Measurements from ENCODE around the gene YEATS4. TPM values are rescaled to one million over a fixed set of nuclear protein-coding genes. Genes with fewer than 3 reads are reported as not detected.
A peak's percentile ranks its signal among the peaks of the same experiment; 100 is the strongest.
"Not testable (repeated sequence)": the region's sequence is repeated elsewhere in the genome, so short reads cannot be mapped to it uniquely, and the experiment has no call there.

Gene YEATS4
- polyA plus RNA-seq (2013, experiment 1 of 2; ENCODE audit: insufficient read length), result 13.3 TPM
- polyA plus RNA-seq (2013, experiment 2 of 2; ENCODE audit: insufficient read length), result 10.5 TPM

- peak; percentile 92 for DNase-seq
These were observed at the start of gene YEATS4 for GRCh38 chr12:69359531-69360347. Gene YEATS4, plus strand, starts transcription at chr12:69359743. Its CDS starts 230 bp downstream, at chr12:69359973.

- no peak for DNase-seq
These were observed 46.3 kb upstream of the YEATS4 start for GRCh38 chr12:69313209-69313608.

DNA sequence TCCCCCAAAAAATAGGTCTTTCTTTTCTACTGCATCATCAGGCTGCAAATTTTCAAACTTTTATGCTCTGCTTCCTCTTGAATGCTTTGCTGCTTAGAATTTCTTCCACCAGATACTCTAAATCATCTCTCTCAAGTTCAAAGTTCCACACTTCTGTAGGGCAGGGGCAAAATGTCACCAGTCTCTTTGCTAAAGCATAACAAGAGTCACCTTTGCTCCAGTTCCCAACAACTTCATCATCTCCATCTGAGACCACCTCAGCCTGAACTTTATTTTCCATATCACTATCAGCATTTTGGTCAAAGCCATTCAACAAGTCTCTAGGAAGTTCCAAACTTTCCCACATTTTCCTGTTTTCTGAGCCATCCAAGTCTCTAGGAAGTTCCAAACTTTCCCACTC is 42.8 kb upstream of the YEATS4 start:
- DNase-seq, result not testable (repeated sequence)

GRCh38 chr12:69317233-69317632 is 42.3 kb upstream of the YEATS4 start:
- not testable (repeated sequence) for DNase-seq

GRCh38 chr12:69318225-69318624 is 41.3 kb upstream of the YEATS4 start:
- DNase-seq, result no peak

GRCh38 chr12:69321351-69321750 is 38.2 kb upstream of the YEATS4 start:
- DNase-seq, result no peak

- DNase-seq, result no peak
These were observed 34.6 kb upstream of the YEATS4 start for GRCh38 chr12:69324797-69325466.

GRCh38 chr12:69328426-69328825 is 31.1 kb upstream of the YEATS4 start:
- DNase-seq, result no peak

DNA sequence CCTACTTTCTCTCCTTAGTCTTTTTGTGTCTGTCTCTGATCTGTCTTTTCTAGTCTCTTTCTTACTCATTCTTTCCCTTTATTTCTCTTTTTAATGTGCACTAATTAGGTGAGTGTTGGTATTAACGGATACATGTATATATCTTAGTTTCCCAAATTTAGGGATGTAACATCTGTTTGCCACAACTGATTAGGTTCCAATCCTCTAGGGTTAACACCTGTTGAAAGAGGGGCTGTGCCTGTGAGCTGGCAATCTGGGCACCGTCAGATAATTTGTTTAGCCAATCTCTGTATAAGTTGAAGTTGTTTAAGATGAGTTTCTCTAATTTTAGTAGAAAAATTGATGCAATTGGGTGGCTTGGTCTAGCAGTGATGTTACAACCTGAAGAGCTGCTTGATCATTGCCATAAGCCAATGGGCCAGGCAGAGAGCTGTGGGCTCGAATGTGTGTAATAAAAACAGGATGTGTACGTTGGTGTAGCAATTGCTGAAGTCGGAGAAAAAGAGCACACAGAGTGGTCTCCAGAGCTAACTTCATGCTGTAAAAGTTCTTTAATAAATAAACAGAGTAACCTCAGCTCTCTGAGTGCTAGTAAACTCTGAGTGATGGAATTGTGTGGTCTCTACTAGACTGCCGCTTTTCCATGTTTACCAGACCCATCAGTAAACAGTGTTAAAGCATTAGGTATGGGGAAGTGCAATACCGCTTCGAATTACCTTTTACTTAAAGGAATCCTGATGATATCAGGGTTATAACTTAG is 29.7 kb upstream of the YEATS4 start:
- DNase-seq, result no peak

DNA sequence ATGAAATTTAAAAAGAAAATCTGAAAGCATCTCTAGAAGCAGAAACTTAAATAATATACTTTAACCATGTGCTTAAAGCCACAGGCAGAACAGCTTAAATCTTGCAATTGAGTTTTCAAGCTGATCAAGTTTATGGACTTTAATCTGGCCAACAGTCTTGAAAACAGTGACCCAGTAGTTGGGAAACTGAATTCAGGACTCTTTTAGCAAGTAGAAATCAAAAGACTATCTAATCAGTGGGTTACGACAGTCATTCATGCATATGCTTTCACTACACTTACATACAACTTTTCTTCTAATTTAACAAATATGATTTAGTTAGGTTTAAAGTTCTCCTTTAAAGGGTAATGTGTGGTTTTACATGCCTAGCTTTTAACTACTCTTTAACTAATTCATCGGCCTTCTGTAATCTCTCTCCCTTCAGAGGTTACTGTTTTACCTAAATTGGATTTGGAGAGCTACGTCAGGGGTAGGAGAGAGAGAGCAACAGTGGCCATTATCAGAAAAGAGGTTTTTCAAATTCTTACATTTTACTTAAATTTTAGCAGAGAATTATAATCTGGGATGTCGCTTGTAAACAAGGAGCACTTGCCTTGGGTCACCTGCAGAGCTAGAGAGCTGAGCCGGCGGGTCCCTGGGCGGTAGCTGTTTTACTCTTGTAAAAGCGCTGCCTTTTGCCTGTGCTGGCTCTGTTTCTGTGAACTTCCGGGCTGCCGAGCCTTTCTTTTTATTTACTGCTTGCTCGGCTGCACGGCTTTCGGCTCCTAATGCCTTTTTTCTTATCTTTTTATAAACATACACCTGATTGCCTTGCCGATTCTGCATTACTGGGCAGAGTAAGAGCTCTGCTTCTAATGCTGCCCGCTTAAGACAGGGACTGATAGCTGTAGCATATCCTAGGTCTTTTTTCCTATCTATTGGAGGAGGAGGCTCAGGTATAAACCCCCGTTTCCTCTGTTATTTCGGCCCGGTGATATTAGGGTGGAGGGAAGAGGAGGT is 28.8 kb upstream of the YEATS4 start:
- DNase-seq, result peak; percentile 4

DNA sequence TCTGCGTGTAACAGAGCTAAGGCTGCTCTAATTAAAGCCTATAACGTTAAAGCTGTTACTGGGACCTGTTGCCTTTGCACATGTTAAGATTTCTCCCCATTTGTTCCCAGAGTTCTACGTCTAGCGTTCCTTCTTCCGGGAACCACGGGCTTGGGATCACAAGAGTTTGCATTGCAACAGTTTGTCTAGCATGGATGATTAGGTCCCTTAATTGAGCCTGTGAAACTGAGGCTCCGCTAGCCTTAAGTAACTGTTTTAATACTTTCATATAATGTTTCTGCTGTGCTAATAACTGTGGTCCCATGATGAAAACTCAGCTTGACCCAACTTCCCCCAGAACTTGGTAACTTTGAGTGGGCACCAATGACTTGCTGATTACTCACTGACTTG is 28.0 kb upstream of the YEATS4 start:
- DNase-seq, result no peak

- no peak for DNase-seq
These were observed 27.4 kb upstream of the YEATS4 start for GRCh38 chr12:69331909-69332684.

DNA sequence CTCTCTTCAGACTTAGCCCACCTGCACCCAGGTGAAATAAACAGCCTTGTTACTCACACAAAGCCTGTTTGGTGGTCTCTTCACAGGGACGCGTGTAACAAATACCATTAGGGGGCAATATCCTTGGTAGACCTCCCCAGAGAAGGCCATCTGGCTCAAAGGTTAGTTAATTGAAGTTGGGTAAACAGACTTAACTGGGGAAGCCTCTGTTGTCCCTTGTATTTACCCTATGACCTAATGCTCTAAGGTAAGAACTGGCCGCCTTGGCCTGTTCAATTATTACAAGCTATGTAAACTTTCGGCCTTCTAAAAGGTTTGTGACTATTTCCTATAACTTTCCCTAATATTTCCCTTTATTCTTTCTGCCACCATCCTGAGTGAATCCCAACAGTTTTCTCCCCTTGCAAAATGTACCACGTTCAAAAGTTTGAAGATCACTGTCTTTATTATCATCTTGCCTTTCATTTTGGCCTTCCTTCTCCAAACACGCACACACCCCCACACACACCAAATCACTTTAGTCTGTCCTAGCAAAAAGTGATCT is 26.7 kb upstream of the YEATS4 start:
- DNase-seq, result no peak

DNA sequence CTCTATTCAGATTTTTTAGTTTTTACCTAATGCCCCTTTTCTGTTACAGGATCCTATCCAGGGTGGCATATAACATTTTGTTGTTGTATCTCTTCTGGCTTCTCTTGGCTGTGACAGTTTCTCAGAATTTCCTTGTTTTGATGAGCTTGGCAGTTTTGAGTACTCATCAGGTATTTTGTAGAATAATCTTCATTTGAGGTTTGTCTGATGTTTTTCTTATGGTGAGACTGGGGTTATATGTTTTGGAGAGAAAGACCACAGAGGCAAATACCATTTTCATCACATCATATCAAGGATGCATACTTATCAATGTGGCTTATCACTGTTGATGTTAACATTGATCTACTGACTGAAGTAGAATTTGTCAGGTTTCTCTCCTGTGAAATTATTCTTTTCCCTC is 25.4 kb upstream of the YEATS4 start:
- no peak for DNase-seq

DNA sequence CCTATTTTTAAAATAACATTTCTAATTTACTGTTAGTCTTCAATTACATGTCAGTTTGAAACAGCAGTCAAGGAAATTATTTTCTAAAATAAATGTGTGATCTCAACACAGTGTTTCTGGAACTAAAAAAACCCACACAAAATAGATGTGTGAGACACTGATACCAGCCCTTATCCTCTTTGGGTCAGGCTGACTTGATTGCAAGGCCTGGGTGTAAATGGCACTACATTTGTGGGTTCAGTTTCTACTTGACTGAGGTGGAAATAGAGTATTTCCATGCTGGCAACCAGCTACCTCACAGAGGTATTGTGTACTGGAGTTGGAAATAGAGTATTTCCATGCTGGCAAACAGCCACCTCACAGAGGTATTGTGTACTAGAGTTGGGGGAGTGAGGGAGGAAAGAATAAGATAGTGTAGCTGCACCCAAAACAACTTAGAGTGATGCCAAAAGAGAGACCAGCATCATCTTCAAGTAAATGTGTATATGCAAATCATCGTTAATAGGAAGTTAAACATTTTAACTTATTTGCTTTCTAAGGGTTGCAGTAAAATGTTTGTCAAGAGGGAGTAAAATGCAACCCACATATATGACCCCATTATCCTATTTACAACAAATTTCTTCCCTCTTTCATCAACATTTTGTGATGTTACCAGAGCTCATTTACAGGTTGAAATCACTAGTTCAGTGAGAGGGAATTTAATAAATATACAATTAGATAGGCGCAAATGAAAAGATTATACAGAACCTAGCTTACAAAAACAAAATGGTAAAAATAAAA is 22.0 kb upstream of the YEATS4 start:
- no peak for DNase-seq

GRCh38 chr12:69338120-69338859 is 21.3 kb upstream of the YEATS4 start:
- no peak for DNase-seq

- no peak for DNase-seq
These were observed 20.6 kb upstream of the YEATS4 start for GRCh38 chr12:69338936-69339335.

DNA sequence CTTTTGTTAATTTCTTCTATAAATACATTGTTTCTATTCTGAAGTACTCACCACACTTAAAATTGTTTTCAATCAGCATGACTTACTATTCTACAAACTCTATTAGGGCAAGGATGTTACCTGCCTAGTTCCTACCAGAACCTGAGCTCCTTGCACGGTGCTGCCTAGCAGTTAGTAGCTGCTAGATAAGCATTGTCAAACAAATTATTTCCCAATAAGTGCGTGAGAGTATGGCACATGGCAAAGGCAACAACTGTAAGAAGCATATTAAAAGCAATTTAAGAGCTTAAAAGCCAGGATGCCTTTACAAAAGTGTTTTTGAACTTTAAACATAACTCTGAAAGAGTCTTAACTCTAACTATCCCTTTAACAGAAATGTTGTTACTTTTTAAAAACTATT is 19.5 kb upstream of the YEATS4 start:
- DNase-seq, result no peak

GRCh38 chr12:69341328-69341727 is 18.2 kb upstream of the YEATS4 start:
- DNase-seq, result no peak
